Activated CD4-positive, CD25-positive, alpha-beta regulatory T cell treated with anti-CD3 and anti-CD28 coated beads, Interleukin-2, amount 50 U/mL, for 72 hours (primary cell): Measurements from ENCODE around the gene BEST1.

Experiments used
- DNase-seq: peaks from one replicate; pipeline ENCODE4 v3.0.0; 2021

Gene BEST1

DNA sequence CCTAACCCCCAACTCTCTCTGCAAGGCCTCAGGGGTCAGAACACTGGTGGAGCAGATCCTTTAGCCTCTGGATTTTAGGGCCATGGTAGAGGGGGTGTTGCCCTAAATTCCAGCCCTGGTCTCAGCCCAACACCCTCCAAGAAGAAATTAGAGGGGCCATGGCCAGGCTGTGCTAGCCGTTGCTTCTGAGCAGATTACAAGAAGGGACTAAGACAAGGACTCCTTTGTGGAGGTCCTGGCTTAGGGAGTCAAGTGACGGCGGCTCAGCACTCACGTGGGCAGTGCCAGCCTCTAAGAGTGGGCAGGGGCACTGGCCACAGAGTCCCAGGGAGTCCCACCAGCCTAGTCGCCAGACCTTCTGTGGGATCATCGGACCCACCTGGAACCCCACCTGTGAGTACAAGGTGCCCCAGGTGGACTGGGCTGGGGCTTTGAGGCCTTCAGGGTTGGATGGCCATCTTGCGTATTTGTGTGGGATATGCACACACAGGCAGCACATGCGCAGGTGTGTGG is at the start of gene BEST1:
BEST1 (plus strand) TSS at position 317 of the 513 bp plus-strand sequence. CDS start 1,456 bp downstream, outside the sequence.
- no peak for DNase-seq

DNA sequence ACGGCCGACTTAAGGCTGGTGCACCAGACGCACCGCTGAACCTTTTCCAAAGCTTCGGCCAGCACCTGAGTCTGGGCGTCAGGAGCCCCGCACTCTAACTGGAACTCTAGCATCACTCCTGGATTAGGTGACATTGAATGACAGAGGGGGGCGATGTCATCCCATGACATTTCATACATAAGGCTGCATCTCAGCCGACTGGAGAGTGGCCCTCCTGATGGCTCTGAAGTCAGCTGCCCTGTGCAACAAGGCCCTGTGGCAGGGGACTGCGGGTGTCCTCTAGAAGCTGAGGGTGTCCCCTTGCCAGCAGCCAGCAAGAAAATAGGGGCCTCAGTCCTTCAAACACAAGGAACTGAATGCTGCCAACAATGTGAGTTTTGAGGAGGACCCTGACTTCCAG is 48.8 kb upstream of the BEST1 start:
- no peak for DNase-seq

DNA sequence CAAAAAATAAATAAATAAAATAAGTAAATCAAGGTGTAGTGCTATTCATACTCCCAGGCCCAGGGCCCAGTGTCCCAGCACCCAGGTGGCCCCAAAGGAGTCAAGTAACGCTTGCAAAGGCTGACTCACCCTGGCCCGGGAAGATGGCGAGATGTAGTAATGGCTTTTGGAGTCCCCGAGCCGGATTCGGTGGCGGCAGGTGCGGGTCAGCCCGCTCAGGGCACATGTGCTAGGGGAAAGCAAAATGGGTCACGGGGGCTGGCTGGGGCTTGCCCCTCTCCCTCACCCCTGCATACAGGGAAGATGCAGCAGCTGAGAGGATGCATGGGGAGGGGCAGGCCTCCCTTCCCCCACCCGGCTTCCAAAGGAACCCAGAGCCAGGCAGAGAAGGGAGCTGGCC is 47.8 kb upstream of the BEST1 start:
- no peak for DNase-seq

DNA sequence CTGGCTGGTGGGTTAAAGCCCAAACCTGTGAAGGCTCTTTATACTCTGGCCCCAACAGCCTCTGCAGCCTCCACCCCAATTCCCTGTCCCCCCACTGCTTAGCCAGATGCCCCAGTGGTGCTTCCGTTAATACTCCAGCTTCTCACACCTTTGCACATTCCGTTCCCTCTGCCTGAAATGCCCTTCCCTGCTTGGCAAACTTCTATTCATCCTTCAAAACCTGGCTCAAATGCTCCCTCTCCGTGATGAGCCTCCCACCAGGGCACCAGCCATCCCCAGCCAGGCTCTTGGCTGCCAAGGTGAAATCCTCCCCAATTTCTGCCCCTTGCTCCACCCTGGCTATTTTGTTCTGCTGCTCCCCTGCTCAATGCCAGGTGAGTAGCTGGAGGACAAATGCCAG is 46.3 kb upstream of the BEST1 start:
- no peak for DNase-seq

DNA sequence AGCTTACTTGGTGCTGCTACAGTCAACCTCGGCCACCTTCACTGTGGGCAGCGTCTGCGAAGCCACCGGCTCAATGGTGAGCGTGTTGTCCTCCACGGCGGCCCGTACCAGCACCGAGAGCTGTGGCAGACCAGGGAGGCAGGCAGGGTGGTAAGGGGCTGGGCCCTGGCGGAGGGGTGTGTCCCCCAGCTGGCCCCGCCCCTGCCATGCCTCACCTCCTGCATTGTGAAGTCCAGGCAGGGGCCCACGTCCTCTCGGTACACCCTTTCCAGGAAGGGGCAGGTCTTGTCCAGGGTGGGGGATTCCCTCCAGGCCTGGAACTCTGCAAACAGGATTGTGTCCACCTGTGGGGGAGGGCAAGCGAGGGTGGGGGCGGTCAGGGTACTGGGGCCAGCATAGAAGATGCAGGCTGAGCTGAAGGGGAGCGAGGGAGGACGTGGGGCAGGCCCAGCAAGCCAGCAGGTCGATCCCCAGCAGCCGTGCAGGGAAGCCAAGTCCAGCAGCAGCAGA is 45.6 kb upstream of the BEST1 start:
- DNase-seq, result no peak

DNA sequence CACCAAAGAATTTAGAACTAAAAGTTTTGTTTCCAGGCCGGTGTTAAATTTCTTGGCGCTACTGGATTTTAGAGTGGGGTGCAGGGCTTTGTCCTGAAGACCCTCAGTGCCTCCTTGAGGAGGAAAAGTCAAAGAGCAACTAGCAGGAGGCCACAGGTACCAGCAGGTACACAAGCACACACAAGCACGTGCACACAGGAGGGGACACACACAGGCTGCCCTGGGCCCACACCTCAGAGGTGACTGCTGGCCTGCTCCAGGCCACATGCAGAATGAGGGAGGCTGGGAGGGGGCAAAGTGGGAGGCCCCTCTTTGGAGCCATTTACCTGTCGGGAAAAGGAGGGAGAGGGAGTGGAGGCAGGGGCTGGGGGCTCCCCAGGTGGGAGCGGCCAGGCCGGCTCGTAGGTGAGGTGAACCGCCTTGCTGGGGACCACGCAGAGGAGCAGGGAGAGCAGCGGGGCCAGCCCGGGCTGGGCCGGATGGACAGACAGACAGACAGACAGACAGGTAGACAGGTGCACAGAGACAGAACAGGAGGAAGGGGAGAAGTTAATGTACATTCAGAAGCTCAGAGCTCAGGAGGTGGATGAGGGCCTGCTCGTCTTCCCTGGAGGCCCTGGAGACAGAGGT is 45.0 kb upstream of the BEST1 start:
- no peak for DNase-seq

DNA sequence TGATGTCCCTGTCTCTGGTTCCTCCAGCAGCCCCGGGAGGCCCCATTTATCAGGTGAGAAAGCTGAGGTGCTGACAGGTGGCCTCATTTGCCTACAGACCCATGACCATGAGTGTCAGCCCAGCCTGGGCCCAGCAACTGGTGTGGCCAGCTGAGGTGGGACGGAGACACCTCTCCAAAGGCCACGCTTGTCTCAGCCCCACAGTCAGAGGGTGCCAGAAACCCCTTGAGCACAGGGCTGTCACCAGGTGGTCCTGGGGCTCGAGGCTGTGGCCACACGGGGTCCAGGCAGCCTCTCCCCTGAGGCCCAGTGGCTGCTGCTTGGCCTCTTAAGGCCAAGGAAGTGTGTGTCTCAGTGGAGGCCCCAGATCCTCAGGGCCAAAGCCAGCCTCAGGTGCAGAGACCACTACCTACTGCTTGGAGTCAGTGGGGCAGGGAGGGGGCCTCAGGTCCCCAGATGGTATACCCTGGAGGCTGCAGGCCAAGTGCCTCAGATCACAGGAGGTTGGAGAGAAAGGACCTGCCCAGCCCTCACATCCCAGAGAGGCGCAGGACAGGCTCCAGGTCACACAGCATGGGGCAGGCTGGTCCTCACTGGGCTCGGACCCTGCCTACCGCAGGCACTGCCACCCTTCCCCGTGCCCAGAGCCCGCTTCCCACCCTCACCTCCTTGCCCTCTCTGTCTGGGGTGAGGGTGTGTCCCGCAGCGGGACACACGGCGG is 44.2 kb upstream of the BEST1 start:
- no peak for DNase-seq

DNA sequence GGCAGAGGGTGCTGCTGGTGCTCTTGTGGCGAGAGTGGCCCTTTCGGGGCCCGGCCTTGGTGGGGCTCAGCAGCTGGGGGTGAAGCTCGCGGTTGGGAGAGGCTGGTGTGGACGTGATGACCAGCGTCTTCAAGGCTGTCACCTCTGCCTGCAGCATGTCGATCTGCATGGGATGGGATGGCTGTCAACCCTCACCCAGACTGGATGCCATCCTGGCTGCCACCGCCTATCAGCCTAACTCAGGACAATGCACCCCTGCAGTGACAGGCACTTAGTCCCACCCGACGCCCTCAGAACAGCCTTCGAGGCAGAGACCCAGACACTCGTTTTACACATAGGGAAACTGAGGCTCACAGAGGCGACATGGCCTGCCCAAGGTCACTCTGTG is 43.6 kb upstream of the BEST1 start:
- DNase-seq, result no peak

DNA sequence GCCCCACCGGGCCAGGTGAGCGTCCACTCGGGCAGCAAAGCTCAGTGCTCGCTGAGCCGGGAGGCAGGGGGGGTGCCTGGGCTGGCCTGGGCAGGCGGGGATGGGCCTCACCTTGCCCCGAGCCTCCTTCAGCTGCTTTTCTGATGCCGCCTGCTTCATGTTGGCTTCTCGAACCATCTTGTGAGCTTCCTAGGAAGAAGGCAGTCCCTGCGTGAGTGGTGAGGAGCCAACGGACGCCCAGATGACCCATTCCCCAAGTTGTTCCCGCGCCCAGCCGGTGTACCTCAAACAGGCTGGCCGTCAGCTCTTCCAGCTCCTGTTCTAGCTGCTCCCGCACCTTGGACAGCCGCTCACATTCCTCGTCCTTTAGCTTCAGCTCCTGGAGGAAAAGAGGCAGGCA is 42.9 kb upstream of the BEST1 start:
- DNase-seq, result no peak

DNA sequence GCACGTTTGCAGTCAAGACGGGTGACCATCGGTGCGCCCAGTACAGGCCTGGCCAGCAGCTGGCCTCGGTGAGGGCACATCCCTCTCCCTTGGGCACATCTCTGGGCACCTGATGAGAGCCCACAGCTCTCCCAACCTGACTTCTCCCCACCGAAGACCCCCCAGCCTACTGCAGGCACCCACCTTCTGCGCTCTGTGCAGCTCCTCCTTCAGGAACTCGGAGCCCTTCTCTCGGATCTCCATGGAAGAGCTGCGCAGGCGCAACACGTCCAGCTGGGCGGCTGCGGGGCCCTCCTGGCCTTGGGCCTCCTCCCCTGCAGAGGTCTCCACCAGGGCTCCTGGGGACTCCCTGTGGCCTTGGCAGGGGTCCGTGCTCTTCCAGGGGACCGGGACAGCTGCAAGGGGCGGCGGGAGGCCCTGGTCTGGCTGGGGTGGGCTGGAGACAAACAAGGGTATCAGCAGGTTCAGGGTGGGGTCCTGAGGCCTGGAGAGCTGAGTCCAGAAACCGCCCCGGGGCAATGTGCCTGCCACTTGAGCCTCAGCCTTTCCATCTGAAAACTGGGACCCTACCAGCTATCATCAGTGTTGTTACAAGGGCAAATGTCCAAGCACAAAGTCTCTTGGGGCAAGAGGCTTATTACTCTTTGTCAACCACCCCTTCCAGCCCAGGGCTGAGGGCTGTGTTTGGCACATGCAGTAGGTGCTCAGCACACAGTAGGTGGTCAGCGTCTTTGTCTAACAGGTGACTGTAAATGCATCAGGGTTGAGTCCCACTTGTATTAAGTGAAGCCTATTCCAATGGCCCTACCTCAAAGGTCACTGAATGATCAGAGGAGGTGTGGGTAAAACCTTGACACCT is 42.1 kb upstream of the BEST1 start:
- DNase-seq, result no peak

DNA sequence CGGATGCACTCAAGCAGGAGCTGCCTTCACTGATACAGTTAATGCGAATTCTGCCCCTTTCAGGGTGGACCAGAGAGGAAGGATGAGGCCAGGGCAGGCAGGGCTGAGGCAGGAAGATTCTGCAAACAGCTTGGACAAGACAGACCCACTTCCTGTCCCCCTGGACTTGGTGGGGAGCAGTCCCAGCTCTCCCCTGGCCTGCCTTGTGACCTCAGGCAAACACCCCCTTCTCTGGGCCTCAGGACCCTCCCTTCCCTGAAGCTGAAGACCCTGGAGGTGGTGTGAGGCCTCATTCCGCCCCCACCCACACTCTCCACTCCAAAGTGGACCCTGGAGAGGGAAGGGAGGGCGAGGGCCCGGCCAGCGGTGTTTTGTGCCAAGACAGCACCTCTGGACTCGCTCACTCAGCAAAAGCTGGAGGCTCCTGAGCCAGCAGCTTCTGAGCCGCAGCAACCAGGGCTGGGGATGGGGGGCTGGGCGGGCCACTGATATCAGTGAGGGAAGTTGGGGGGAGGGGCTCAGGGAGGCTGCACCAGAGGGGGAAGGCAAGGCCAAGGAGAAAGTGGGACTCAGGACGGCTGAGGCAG is 41.3 kb upstream of the BEST1 start:
- DNase-seq, result no peak

DNA sequence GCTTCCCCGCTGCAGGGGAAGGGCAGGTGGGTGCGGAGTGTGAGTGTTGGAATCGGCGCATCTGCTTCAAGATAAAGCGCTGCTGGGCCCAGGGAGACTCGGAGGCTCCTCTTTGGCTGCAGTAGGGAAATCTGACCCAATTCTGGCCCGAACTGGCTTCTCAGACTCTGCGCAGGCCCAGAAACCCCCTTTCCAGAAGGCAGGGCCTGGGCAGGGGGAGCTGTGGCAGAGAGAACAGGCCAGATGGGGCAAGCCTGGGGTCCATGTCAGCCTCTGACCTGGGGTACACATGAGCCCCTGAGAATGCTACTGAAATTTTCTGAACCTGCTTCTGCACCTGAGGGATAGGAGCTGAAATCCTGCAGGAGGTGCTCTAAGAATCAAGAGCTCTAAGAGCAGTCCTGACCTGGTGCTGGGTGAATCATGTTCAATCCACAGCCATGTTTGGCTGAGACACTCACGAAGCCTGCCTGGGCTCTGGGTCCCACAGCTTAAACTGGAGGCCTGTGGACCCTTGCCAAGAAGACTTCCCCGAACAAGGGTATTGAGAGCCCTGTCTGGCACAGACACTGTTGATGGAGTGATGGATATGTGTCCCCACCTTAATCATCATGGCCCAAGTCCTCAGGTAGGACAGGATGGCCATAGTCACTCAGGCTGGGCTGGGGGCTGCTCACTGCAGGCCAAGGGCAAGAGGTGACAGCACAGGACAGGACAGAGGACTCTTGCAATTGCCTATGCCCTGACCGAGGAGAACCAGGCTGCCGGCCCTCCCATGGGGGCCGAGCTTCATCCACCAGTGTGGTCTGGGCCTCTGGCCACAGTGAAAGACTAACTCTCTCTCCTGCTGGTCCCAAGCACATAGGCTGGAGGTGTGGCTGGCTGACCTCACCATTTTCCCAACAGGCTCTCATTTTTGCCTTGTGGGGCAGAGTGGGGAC is 39.7 kb upstream of the BEST1 start:
- no peak for DNase-seq

DNA sequence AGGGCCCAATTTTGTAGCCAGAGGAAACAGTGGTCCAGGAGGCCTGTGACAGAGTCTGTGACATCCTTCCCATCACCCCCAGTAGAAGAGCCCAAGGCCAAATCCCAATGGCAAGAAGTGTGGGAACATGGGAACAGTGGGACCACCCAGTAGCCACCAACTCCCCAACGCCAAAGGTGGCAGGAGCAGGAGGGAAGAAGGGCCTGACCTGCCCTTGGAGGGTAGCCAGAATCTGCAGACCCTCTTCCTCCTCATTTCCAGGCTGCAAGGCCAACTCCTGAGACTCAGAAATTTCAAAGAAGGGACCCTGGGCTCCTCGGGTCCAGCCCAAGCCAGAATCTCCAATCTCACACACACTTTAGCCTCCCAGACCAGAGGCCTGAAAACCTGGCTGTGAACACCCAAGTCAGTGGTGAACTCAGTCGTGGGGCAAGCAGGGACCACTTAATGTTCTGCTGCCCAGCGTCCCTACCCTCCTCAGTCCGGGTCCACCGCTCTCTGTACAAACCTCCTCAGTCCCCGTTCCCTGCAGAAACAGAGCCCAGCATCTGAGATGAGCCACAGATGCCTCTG is 38.9 kb upstream of the BEST1 start:
- DNase-seq, result no peak

DNA sequence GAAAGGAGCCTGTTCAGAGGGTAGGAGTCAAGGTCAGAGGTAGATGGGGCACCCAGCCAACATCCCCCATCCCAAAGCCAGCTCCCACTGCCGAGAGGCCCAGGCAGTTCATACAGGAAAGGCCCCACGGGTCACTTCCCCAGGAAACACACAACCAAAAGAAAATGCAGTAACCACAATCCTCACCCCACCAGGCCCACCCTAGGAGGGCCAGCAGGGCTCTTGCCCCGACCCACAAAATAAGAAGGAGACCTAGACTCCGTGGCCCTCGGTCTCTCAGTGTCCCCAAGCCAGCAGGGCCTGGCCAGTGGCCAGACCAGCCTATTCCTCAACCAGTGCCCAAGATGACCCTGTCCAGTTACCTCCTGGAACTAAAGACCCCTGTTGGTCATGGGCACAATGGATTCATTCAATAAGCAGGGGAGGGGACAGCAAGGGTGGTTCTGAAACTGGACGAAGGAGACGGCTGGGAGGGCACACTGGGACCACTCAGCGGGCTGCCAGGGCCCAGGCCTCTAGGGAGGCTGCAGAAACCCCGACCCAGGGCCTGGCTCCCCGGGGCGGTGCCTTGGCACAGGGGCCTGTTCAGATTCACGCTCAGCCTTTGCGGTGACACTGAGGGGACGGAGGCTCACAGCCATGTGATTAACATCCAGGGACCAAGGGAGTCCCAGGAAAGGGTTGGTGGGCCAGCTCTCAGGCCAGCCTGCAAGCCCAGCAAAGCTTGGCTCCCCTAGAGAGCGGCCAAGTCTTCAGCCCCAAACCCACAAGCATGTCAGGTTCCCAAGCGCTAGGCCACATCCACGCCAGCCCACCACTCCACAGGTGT is 38.2 kb upstream of the BEST1 start:
- no peak for DNase-seq

DNA sequence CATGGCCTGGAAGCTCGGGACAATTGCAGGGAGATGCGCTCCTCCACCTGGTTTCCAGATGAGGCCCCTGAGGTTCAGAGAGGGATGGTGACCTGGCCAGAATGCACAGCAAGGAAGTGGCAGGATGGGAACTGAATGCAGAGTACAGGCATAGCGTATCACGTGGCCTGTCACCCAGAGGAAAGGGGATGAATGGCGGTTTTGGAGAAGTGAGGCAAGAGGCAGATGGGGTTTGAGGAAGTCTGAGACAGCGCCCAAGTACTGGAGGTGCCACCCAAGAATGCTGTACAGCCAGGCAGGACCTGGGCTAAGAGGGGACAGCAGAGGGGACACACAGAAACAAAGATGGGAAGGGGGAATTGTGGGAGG is 37.6 kb upstream of the BEST1 start:
- peak; percentile 14 for DNase-seq

DNA sequence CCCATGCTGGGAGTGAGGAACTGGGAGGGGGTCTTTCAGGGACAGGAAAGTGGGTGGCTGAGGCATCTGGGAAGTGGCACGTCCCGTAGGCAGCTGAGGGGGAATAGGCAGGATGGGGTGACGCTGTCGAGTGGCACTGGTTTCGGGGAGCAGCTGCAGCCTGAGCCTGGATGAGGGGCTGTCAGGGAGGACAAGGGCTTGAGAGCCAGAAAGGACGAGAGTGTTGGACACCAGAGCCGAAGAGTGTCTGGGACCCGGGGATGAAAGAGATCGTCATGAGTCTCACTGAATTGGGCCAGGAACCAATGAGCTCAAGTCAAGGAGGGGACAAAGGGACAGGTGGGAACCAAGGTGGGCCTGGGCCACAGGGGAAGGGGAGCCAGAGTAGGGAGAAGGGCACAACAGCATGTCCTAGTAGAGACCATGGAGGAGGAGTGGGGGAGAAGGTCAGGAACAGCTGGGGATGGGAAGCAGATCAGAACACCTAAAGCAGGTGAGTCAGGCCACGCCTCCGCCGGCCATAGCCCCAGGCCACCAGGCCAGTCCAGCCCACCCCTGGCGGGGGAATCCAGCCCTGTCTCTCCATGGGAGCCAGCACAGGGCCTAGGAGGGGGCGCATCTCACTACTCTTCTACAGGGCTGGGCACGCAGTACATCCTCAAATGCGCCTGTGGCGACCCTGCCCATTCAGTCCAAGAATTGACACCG is 37.0 kb upstream of the BEST1 start:
- DNase-seq, result peak; percentile 21

DNA sequence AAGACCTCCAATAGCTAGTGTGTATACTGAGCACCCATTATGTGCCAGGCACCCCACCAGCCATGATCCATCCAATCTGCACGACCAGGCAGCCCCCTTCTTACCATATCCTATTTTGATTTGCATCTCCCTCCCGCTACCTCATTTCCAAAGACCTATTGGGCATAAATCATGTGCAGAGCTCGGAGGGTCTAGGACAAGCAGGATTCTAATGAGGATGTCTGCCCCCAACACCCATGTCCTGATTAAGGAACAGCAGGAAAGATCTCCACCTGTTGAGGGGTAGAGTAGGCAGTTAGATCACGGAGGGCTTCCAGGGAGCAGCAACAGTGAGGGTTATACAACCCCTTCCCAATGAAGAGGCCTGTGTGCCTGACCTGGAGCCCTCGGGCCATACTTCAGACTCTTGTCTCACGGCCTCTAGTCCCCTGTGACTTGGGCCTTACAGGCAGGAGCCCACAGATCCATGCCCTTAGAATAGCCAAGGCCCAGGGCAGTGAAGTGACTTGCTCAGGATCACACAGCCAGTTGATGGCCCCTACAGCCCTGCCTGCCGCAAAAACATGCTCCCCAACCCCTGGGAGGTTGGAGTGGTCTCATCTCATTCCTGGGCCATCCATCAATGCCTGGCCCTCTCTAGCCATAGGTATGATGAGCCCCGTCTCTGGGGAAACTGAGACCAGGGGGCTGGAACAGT is 36.3 kb upstream of the BEST1 start:
- DNase-seq, result no peak

DNA sequence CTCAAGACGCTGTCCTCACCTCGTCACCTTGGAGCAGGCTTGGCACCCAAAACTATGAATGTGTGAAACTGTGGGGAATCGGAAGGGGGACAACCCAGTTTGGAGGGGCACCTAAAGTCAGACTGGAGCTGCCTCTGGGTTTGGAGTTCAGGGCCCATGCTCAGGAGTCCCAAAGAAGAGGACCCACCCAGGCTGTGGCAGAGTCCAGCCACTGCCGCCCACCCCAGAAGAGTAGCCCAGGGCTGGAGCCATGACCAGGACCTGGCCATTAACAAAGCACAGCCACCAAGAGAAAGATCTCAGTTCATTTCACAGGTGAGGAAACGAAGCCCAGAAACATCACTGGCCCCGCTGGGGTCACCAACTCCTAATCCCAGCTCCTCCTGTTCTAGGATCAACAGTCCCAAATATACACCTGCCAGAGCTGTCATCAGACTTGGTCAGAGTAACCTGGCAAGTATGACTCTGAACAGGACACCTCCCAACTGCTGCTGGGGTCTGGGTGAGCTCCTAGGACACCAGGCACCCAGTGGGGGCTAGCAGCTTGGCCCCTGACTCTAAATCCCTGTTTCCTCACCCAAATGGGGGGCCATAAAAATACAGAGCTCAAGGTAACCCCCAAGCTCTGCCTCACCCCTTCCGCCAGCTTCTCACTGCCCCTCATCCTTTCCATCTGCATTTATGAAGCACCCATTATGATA is 35.5 kb upstream of the BEST1 start:
- DNase-seq, result no peak
